ENCODE data around the gene CCDC54. TPM values are rescaled to one million over a fixed set of nuclear protein-coding genes. Genes with fewer than 3 reads are reported as not detected.

The CCDC54 gene
- total RNA-seq, 2 experiments from 2014 or later, result not detected

DNA sequence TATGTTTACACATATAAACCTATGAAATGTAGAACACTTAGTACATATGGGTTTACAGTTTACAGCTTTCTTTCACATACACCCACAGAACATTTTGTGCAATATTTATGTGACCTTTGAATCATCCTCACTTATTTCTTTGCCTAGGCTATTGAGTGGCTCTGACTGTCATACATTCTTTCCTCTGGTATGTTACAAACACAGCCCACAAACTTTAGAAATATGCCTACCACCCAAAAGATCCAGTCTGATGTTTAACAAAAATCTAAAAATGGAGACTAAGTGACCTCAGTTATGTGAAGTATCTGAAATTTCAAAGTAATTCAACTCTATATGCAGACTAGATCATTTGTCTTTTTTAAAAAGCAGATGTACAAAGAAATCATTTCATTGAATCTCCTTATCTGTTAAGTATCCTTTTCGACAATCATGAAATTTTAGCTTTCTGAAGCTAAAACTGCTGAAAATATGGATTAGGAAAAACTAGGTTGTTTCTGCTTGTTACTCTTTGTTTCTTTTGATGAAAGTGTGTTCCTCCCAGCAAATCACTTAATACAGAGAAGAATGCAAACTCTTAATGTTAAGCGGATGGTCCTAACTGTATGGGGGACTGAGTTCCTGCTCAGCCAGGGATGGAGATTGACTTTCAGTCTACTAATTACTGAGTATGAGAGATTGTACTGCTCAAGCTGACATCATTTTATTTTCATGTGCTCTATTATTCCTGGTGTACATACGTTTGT, 27.7 kb downstream of the CCDC54 start:
- no peak for ATAC-seq (ENCODE audit: poor library complexity)
- ChIA-PET CTCF (no interaction called here), POLR2A (no interaction called here)
- H3K36me3 ChIP-seq (ENCODE audit: insufficient read depth, low read length), result no peaks in the 10 kb centered on the region
- no peaks in the 10 kb centered on the region for H3K36me3 Mint-ChIP-seq (ENCODE audit: low read depth)
- H3K27me3 Mint-ChIP-seq, result no peaks in the 10 kb centered on the region
- H3K27me3 ChIP-seq (ENCODE audit: control insufficient read depth in 1 of 2, insufficient read depth in 2 of 2, low read length in 2 of 2), result no peaks in the 10 kb centered on the region
- peaks cover 8 to 14% of the 10 kb centered on the region in 2 experiments for H3K9me3 ChIP-seq (ENCODE audit: control insufficient read depth in 1 of 2, insufficient read depth in 1 of 2, low read length in 2 of 2)
- no peak overlapping the region for H3K27ac Mint-ChIP-seq
- no peak for TF ChIP-seq CTCF (IDR thresholded peaks at IDR 0.05)
- intact Hi-C loops (cut with DNase I, micrococcal nuclease), result no loop called here
- no peaks in the 10 kb centered on the region for H3K4me1 ChIP-seq (ENCODE audit: insufficient read depth, low read length)
- no peak overlapping the region for H3K4me3 ChIP-seq (ENCODE audit: low read length)
- H3K9me3 Mint-ChIP-seq, result peaks cover 3% of the 10 kb centered on the region
- no peak overlapping the region for H3K4me3 Mint-ChIP-seq
- DNase-seq, result no peak
- no peak overlapping the region for H3K27ac ChIP-seq (ENCODE audit: low read depth in 1 of 2, low read length in 2 of 2)
- no peaks in the 10 kb centered on the region for H3K4me1 Mint-ChIP-seq (ENCODE audit: low read depth)

DNA sequence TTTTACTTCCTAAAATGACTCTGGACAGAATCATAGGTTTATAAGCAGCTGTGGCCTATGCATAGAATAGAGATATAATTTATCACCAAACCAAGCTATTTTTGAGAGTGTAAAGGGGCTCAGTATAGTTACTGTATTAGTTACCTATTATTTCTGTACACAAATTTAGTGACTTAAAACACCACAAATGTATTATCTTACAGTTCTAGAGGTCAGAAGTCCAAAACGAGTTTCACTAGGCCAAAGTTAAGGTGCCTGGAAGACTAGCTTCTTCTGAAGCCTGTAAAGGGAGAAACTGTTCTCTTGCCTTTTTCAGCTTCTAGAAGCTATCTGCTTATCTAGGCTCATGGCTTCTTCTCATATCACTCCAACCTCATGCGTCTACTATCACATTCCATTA, 30.1 kb downstream of the CCDC54 start:
- Histone ChIP-seq H3K27me3 (ENCODE audit: control insufficient read depth in 1 of 2, insufficient read depth in 2 of 2, low read length in 2 of 2) (no peaks in the 10 kb centered on the region), H3K4me1 (ENCODE audit: insufficient read depth, low read length) (no peaks in the 10 kb centered on the region), H3K36me3 (ENCODE audit: insufficient read depth, low read length) (no peaks in the 10 kb centered on the region), H3K9me3 (ENCODE audit: control insufficient read depth in 1 of 2, insufficient read depth in 1 of 2, low read length in 2 of 2) (peaks cover 8 to 16% of the 10 kb centered on the region in 2 experiments), H3K4me3 (ENCODE audit: low read length) (no peak overlapping the region), H3K27ac (ENCODE audit: low read depth in 1 of 2, low read length in 2 of 2) (no peak overlapping the region)
- H3K4me1 Mint-ChIP-seq (ENCODE audit: low read depth), result no peaks in the 10 kb centered on the region
- ChIA-PET CTCF (no interaction called here), POLR2A (no interaction called here)
- no peaks in the 10 kb centered on the region for H3K36me3 Mint-ChIP-seq (ENCODE audit: low read depth)
- intact Hi-C loops (cut with DNase I, micrococcal nuclease), result no loop called here
- TF ChIP-seq CTCF (IDR thresholded peaks at IDR 0.05), result no peak
- ATAC-seq (ENCODE audit: poor library complexity) (no peak), DNase-seq (no peak)
- H3K4me3 Mint-ChIP-seq, result no peak overlapping the region
- no peak overlapping the region for H3K27ac Mint-ChIP-seq
- peaks cover 3% of the 10 kb centered on the region for H3K9me3 Mint-ChIP-seq
- no peaks in the 10 kb centered on the region for H3K27me3 Mint-ChIP-seq

- peaks cover 8 to 16% of the 10 kb centered on the region in 2 experiments for H3K9me3 ChIP-seq (ENCODE audit: control insufficient read depth in 1 of 2, insufficient read depth in 1 of 2, low read length in 2 of 2)
- TF ChIP-seq CTCF (IDR thresholded peaks at IDR 0.05), result no peak
- H3K27ac Mint-ChIP-seq, result no peak overlapping the region
- no peak overlapping the region for H3K4me3 Mint-ChIP-seq
- intact Hi-C loops (cut with DNase I, micrococcal nuclease), result no loop called here
- H3K36me3 Mint-ChIP-seq (ENCODE audit: low read depth), result no peaks in the 10 kb centered on the region
- ChIA-PET CTCF (interaction anchor here (0.6 kb wide), 1 partner anchor 267 kb away, joined by 4 read pairs; no protein-coding TSS in a partner anchor), POLR2A (no interaction called here)
- no peaks in the 10 kb centered on the region for H3K4me1 ChIP-seq (ENCODE audit: insufficient read depth, low read length)
- no peaks in the 10 kb centered on the region for H3K4me1 Mint-ChIP-seq (ENCODE audit: low read depth)
- no peaks in the 10 kb centered on the region for H3K27me3 ChIP-seq (ENCODE audit: control insufficient read depth in 1 of 2, insufficient read depth in 2 of 2, low read length in 2 of 2)
- H3K36me3 ChIP-seq (ENCODE audit: insufficient read depth, low read length), result no peaks in the 10 kb centered on the region
- H3K9me3 Mint-ChIP-seq, result peaks cover 3% of the 10 kb centered on the region
- no peak for ATAC-seq (ENCODE audit: poor library complexity)
- no peak overlapping the region for H3K27ac ChIP-seq (ENCODE audit: low read depth in 1 of 2, low read length in 2 of 2)
- no peak overlapping the region for H3K4me3 ChIP-seq (ENCODE audit: low read length)
- DNase-seq, result no peak
- H3K27me3 Mint-ChIP-seq, result no peaks in the 10 kb centered on the region
These were observed 31.3 kb downstream of the CCDC54 start for GRCh38 chr3:107408513-107408912.

All from CD4-positive, alpha-beta T cell (primary cell).